ELF-1 (cell line): ENCODE data around the gene ZNF687.

Experiments
- DNase-seq: peaks from one replicate; pipeline ENCODE4 v3.0.0-alpha.2; 2016; ENCODE audit warnings: low read depth, low spot score

Gene ZNF687

DNA sequence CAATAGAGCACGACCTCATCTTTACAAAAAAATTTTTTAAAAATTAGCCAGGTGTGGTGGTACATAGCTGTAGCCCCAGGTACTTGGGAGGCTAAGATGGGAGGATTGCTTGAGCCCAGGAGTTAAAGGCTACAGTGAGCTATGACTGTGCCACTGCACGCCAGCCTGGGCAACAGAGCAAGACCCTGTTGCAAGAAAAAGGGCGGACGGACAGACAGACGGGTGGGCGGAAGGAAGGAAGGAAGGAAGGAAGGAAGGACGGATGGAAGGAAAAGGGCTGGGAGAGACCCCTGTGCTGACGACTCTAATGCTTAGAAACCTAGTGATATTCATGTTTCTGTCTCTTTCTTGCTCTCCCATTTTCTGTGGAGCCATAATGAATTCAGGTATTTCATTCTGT lies 30.7 kb downstream of the ZNF687 start:
- DNase-seq: no peak

DNA sequence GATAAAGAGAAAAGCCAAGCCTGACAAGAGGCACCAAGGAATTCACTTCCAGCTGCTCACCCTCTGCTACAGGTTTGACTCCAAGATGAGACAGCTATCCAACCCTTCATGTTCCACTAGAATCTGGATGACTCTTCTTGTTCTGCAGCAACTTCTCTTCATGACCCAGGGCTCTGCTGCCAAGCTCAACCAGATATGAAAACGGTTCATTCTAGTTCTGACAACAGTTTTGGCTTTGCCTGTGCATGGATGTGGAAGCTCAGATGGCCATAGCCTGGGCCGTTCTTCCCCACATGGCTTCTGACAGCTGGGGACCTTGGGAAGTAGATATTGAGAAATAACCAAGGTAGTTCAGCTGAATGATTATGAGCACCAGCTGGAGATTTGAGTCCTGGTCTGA lies 31.4 kb downstream of the ZNF687 start:
- DNase-seq: no peak

DNA sequence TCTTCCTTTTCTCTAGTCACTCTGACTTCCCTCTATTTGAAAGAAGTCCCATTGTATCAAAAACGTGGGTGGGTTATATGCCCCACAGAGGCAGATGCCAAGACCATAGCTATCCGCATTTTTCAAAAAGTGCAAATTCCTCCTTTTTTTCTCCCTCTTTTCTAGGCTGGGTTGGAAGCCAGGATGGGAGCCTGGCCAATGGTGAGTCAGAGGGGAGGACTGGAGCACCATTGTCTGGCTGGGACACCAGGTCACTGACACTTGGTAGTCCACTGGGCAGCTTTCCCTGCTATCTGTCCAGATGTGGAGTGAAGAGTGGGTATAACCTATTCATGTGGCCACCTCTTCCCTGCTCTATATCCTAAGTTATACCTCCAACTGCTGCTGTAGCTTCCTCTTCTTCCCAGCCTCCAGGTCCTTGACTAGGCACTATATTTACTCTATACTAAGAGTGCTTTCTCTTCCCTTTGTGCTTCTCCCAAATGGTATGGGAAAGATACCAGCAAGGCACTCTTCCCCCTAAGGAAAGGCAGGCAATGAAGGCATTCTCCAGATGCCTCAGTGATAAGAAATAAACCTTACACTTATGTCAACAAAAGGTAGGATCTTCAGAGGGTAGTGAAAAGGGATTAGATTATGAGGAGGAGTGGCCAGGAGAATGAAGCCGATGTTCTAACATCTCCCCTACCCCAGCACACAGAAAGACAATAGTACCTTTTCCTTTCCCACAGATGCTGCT lies 32.2 kb downstream of the ZNF687 start:
- DNase-seq: no peak

DNA sequence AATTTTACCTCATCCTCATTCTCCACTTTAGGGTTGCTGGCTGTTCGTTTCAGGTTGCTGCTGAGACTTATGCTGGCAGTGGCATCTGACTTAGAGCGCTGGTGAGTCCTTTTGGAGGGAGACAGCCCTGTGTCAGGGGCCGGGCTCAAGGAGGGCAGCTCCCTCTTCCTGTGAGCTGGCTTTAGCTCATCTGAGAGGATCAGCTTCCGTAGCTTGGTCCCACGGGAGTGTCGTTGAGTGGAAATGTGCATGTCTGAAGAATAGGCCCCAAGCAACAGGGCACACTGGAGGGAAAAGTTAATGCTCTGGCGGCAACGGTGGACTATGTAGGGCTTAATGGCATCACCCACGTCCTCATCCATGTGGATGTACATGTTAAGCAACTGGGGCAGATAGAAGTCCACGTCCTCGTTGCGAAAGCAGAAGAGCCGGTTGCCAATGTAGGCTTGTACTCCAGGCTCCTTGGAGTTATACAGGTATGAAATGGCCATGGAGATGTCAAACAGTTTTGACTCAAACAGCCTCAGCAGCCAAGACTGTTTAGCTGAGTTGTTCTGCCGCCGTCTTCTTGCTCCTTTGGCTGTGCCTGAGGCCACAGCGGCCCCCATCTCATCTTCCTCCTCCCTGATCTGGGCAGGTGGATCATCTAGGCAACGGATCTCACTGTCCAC lies 33.6 kb downstream of the ZNF687 start:
- DNase-seq: no peak

DNA sequence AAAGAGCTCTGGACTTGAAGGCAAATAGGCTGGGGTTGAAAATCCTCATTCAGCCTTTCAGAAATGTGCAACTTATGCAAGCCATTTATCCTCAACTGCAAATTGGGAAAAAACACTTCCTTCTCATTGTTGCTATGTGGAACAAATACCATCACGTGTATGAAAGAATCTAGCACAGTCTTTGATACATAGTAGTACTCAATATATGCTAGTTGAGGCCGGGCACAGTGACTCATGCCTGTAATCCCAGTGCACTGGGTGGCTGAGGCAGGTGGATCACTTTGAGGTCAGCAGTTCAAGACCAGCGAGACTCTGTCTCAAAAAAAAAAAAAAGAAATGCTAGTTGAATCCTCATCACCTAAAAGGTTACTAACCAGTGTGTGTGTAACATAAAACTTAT lies 36.9 kb downstream of the ZNF687 start:
- no peak for DNase-seq

DNA sequence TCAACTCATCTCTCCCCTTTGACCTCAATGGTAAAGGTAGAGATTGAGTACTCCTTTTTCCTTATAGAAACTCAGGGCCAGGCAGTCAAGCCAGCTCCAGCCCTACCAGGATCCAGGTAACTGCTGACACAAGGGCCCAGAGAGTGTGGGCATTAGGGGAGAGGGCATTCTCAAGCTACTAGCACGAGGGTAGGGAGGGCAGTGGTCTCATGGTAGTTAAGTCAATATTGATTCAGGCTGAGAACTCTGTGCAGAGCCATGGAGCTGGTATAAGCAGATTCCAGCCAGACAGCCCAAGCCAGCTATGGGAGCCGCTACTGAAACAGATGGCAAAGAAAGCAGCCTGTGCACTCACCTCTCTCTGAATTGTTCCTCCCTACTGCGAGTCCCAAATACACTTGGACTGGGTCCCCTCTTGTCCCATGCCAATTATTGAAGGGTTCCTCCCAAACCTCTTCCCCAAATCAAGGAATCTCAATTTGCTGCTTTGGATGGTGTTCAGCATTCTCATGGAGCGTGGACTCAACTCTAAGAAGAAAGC lies 42.4 kb downstream of the ZNF687 start:
- DNase-seq: no peak

DNA sequence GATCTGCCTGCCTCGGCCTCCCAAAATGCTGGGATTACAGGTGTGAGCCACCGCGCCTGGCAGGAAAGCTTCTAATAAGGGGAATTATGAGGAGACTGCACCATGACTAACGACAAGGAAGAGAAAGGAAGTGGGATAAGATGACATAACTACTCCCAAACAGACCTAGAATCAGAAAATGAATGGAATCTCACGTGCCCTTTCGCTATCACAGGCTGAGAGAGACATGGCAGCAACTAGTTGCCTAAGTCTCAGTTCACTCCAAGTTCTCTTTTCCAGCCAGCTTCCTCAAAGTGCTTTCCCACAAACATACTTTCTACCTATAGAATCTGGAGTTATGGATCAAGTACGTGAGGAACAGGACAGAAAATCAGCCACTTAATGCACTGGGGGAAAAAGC lies 43.1 kb downstream of the ZNF687 start:
- DNase-seq: no peak

DNA sequence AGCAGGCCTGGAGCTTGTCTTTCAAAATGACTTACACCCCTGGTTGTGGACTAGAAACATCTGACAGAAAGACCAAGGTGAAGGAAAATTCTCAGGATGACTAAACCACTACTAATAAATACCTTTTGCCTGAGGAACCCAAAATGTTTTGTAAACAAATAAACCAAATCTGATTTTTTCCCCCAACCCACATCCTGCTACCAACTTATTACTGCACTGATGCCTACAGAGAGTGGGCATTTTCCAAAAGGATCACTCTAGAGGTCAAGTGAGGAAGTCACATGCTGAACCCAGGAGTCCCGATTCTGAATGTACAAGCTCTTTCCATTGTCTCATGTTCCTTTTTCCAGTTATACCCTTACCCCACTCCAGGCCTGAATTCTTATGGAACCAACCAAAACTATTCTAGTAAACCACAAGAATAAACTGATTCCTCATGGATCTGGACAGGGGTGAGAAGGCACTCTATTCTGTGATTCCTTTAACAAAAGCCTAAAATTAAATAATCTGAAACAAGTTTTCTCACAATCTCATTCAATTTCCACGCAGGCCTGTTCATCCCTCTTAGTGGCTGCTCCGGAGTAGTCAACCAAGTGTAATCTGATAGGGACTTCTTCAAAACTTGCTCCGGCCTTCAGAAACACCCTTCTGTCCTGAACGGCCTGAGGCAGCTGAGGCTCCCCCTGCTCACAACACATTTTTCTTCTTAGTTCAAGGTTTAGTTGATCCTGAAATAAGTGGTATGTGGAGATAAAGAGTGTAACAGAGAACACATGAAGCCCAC lies 43.7 kb downstream of the ZNF687 start:
- DNase-seq: no peak

DNA sequence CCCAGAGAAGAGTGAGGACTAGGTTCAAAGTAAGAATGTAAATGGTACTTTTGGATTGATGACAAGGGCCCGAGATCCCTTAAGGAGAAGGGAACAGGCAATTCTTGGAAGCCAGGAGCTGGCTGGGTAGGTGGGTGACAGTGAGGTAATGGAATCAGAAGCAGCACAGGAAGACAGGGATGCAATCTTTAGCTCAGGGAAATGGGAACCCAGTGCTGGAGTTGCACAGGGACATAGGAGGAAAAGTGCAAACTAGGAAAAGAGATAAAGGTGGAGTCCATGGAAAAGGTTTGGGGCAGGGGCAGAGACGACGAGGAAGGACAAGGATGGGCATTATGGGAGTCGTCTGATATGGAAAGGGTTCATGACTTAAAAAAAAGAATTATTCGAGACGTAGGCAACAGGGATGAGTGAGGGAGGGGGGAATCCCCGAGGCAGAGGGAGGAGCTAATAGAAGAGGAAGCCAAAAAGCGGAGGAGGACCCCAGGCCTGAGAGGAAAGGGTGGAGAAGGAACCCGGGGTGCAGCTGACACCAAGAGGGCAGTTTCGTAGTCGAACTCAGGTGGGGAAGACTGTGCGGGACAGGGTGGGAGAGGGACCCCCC lies 44.6 kb downstream of the ZNF687 start:
- no peak for DNase-seq

DNA sequence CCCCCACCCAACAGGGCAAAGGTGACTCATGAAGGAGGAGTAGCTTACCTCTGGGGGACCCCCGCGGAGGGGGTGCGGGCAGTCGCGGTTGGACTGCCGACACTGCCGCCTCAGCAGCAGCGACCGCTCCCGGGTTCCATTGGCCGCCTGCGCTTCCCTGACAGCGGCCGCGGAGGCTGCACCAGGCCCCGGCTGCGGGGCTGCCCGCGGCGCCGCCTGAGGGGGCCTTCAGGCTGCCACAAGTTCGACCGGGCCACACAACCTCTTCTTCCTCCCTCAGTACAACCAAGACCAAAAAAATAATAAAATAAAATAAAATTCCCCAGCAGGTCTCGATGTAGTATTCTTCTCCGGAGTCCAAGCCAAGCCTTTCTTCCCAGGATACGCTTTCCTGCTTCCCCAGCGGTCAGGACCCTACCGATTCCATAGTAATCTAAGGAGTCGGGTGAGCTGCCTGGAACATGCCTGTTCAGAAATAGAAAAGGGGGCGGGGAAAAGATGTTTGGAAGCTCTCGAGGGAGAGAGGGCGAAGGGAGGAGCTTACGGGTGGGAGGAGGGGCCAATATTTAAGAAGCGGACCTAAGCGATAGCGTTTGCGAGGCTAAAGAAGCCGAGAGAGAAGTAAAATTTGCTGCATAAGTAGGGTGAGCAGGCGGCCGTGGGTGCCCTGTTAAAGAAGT lies 45.3 kb downstream of the ZNF687 start, which contains the start of gene PI4KB:
Gene PI4KB (minus strand): TSS at position 194 of the 680 bp plus-strand sequence. CDS start 10,935 bp downstream, outside the sequence.
- peak; percentile 98 for DNase-seq

DNA sequence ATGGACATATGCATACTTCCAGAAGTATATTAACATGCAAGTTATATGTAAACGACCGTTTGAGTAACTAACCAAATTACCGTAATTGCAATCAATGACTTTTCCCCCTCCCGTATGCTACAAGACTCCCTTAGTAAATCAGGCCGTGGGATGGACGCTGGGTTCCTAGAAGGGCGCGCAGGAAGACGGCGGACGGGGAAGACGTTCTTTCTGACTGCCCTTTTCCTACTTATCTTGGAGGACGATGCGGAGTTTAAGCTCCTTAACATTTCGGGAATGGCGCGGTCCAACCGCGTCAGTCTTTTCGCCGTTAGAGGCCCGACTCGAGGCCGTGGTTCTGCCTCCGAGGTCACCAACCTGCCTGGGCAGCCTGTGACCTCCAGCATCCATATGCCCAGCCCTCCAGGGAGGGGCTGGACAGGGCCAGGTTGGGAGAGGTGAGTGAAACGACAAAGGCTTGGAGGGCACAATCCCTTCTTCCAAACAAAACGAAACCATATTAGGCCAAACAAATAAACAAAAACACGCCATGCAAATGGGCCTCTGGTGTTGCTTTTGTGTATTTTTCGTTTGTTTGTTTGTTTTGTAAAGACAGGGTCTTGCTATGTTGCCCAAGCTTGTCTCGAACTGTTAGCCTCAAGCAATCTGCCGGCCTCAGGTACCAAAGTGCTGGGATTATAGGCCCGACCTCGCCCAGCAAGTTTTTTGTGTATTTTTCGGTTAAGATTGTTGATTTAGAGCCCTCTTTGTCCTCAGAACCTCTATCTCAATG lies 46.0 kb downstream of the ZNF687 start:
- peak; percentile 73 for DNase-seq

DNA sequence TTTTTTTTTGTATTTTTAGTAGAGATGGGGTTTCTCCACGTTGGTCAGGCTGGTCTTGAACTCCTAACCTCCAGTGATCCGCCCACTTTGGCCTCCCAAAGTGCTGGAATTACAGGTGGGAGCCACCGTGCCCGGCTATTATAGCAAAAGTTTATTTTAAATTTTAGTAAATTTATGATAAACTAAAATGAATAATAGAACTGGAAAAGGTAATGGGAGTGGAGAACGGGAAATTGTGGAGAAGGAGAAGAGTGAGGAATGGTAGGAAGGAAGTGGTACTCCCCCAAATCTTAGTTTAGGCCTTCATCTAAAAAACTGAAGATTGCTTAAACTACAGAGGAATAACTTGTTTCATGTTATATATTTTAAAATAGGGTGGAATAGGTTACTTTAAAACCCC lies 52.7 kb downstream of the ZNF687 start:
- DNase-seq: no peak

DNA sequence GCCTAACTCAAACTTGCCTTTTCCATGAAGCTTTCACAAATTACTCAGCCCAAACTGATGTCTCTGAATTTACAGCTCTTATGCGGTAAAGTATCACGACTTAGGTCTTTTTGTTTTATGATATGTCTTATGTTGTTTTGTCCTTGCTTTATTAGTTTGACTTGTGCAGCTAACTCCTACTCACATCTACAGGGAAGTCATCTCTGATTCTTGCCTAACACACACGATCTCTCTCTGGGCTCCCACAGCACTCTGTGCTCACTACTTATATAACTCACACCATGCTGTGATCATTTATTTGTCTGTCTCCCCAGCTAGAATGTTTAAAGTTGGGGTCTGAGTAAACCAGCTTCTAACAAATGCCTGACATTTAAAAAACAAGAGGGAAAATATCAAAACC lies 54.5 kb downstream of the ZNF687 start:
- no peak for DNase-seq

DNA sequence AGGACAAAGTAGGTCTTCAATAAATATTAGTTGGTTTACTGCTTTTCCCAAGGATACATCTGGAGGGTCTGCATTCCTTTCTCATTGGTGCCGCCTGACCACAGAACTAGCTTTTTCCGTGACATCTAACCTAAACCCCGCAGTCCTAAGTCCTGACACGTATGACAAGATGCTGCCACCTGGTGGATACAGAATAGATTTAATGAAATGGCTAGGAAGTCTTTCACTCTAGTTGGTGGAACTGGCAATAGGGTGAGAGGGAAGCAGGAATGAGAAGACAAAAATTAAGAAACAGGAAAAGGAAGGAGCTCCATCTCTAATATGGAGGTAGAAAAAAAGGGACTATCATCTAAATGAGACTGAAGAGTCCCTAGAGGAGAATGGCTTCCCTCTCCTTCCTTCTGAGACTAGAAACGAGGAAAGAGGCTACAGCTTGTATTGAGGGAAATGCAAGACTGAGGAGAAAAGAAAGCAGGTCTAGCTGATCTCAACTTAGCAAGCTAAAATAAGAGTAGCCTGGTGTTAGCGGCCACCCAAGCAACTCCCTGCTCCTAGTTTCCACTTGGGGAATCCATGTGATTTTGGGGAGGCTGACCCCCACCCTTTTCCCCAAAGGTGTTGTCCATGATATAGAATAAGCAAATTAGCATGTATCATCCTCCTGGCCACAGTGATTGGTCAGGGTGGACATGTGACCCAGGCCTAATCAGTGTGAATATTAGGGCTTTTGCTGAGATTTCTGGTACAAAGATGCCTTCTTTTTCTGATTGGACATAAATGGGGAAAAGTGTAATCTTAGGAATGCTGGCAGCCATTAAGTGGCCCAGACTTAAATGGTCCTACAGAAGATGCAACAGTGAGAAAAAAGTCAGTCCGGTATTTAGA lies 59.0 kb downstream of the ZNF687 start:
- peak; percentile 78 for DNase-seq
